KOPT-K1 (cell line): ENCODE data around the gene UBE2H.

ENCODE experiments used
- H3K27ac ChIP-seq: fragments of 200-600 bp; sonication (generic); 2 replicates; pipeline ENCODE4 v1.5.1; 2016; ENCODE audit warnings: antibody characterized with exemption, mild to moderate bottlenecking, low read depth, low read length; ENCODE audit not compliant: poor library complexity, severe bottlenecking
- H3K36me3 ChIP-seq: fragments of 200-600 bp; sonication (generic); 2 replicates; pipeline ENCODE4 v1.5.1; 2017; ENCODE audit warnings: antibody characterized with exemption, mild to moderate bottlenecking, low read length, moderate library complexity; ENCODE audit not compliant: insufficient read depth
- H3K9me3 ChIP-seq: fragments of 200-600 bp; sonication (generic); 2 replicates; pipeline ENCODE4 v1.5.1; 2017; ENCODE audit warnings: antibody characterized with exemption, low read length, mild to moderate bottlenecking; ENCODE audit not compliant: insufficient read depth, poor library complexity, severe bottlenecking

Gene UBE2H

DNA sequence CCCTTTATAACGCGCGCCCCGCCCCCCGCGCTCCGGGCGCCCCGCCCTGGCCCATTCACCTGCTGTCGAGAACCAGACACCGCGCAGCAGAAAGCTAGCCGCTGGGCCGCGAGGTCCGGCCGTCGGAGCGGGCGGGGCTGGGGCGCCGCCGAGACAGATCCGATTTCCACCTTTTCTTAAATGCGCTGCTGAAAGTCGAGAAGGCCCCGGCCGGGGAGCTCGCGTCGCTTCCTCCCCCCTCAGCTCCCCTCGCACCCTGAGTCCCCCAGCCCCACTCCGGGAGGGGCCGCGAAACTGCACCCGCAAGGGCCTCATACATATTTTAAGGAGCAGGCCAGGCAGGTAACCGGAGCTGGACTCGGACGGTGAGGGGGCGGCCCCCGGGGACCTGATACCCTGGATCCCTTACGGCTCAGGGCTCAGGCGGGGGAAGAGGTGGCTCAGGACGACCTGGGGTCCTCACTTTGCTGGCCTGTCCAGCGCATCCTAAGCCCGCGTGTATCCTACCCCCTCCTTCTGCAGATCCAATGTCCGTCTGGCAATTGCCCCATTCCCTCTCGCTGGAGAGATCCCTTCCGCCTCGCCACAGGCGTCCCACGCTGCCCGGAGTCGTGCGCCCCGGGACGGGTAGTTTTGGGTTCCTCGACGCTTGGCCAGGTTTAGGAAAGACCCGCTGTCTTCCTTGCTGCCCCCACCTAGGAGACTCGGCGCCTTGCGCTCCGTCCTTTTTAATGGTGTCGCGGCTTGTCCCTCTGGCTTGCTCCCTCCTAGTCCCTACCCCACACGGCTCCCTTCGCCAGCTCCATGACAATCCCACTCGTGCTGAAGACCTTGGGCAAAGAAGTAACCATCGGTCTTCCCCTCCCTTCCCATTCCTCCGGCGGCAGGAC, 170.6 kb downstream of the UBE2H start:
- no peak overlapping the region for H3K27ac ChIP-seq
- H3K36me3 ChIP-seq: no peaks in the 10 kb centered on the region

DNA sequence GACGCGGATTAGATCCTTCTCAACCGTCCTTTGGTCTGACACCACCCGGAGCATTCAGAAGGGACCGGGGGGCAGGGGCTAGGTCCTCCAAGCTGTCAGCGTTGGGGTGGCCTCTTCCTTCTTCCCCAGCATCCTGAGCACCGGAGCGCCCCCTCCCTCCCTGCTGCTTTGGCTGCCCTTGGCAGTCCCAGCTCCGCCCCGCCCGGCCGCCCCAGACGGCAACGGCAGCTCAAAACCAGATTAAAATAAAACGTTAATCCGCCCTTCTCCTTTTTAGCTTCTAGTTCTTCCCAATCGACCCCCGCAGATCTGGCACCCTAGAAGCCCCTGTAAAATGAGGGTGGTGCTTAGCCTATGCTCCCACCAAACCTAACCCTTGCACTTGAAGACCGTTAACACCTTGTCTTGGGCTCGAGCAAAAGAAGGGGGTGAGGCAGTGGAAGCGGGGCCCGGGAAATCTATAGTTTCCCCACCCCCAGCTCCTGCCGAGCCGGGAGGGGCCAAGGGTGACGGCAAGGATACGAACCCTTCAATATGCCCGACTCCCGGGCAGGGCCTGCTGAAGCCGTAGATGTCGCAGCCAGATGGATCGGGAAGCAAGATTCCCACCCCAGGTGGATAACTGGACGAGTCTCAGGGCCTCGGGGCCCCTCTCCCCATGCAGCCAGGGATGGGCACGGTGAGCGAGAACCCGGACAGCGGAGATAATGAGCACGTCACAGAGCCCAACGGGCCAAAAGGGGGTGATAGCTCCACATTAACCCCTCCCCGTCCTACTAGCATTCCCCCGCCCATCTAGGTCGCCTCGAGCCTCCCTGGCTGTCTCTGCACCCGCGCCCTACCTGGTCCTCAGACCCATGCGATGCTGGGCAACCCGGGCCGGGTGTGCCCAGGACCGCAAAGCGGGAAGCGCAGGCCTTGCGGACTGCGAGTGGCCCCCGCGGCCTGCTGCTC, 171.5 kb downstream of the UBE2H start:
- H3K9me3 ChIP-seq: no peaks in the 10 kb centered on the region
- no peak overlapping the region for H3K27ac ChIP-seq
- no peaks in the 10 kb centered on the region for H3K36me3 ChIP-seq

More for the DNA sequence above, 170.6 kb downstream of the UBE2H start:
- H3K9me3 ChIP-seq: no peaks in the 10 kb centered on the region
